Activated CD4-positive, alpha-beta T cell treated with anti-CD3 and anti-CD28 coated beads for 24 hours (primary cell): ENCODE results near the gene TNNT3.
A peak's percentile ranks its signal among the peaks of the same experiment; 100 is the strongest.
"Not testable (repeated sequence)": the region's sequence is repeated elsewhere in the genome, so short reads cannot be mapped to it uniquely, and the experiment has no call there.

Experiments used
- DNase-seq, 2 donors: peaks; one replicate each; pipeline ENCODE4 v3.0.0-alpha.2; 2020; ENCODE audit warnings: low read depth in 2 of 2

TNNT3 gene

GRCh38 chr11:1881442-1882264 lies 37.9 kb upstream of the TNNT3 start:
- DNase-seq: no peak

GRCh38 chr11:1882265-1883238 lies 37.0 kb upstream of the TNNT3 start:
- peak; percentile 80 to 82 for DNase-seq

- DNase-seq: no peak
Measured at GRCh38 chr11:1883346-1884302, 35.9 kb upstream of the TNNT3 start.

- DNase-seq: no peak
Measured at GRCh38 chr11:1884303-1884700, 35.2 kb upstream of the TNNT3 start.

- not testable (repeated sequence) for DNase-seq
Measured at GRCh38 chr11:1886551-1886950, 33.0 kb upstream of the TNNT3 start.

GRCh38 chr11:1887451-1888346 lies 31.8 kb upstream of the TNNT3 start:
- DNase-seq: no peak

- no peak for DNase-seq
Measured at GRCh38 chr11:1888347-1888753, 31.2 kb upstream of the TNNT3 start.

- DNase-seq: no peak
Measured at GRCh38 chr11:1888811-1889210, 30.7 kb upstream of the TNNT3 start.

- peak; percentile 47 to 56 for DNase-seq
Measured at GRCh38 chr11:1889224-1889930, 30.1 kb upstream of the TNNT3 start.

GRCh38 chr11:1889941-1890855 lies 29.3 kb upstream of the TNNT3 start:
- no peak for DNase-seq

GRCh38 chr11:1890856-1891830 lies 28.4 kb upstream of the TNNT3 start:
- DNase-seq: no peak

GRCh38 chr11:1891831-1892115 lies 27.7 kb upstream of the TNNT3 start, which contains the start of gene PRR33:
Gene PRR33 (minus strand): TSS chr11:1891895. CDS start chr11:1890584, 1,311 bp downstream.
- no peak for DNase-seq

GRCh38 chr11:1892116-1892515 lies 27.4 kb upstream of the TNNT3 start:
- DNase-seq: no peak

GRCh38 chr11:1892558-1892957 lies 26.9 kb upstream of the TNNT3 start:
- DNase-seq: no peak

- no peak for DNase-seq
Measured at GRCh38 chr11:1893581-1894359, 25.7 kb upstream of the TNNT3 start.

- DNase-seq: no peak
Measured at GRCh38 chr11:1894759-1895158, 24.7 kb upstream of the TNNT3 start.

GRCh38 chr11:1896468-1896867 lies 23.0 kb upstream of the TNNT3 start:
- DNase-seq: no peak
